ENCODE results near the gene CELF1. TPM values are rescaled to one million over a fixed set of nuclear protein-coding genes. Genes with fewer than 3 reads are reported as not detected.

CELF1 gene
- total and polyA plus RNA-seq, 2 of the 13 experiments (the other 11 are each of a cell fraction or from before 2014, with no cell fraction given): 69.0 to 80.1 TPM

GRCh38 chr11:47560426-47560825 lies 7.5 kb upstream of the CELF1 start:
- WGBS (ENCODE audit: low lambda C conversion rate): 93% methylated on average over 2 of the region's 2 CpGs
- Histone ChIP-seq H3K4me2 (ENCODE audit: low read depth, low read length) (no peak overlapping the region), H2AFZ (ENCODE audit: low read length) (no peak overlapping the region), H3K27me3 (ENCODE audit: control insufficient read depth in 1 of 2, insufficient read depth in 2 of 2, low read length in 2 of 2) (no peaks in the 10 kb centered on the region), H3K9ac (ENCODE audit: insufficient read depth, low read depth, low read length) (no peak overlapping the region), H4K20me1 (ENCODE audit: insufficient read depth, low read length) (no peaks in the 10 kb centered on the region), H3K36me3 (replicated peaks in 1 of 2; ENCODE audit: control insufficient read depth in 1 of 2, insufficient read depth in 2 of 2, low read length in 2 of 2) (no peaks in the 10 kb centered on the region), H3K79me2 (ENCODE audit: insufficient read depth, low read length) (no peaks in the 10 kb centered on the region), H3K4me3 (replicated peaks in 1 of 3; ENCODE audit: insufficient read depth in 1 of 3, low read depth in 2 of 3, low read length in 3 of 3) (no peak overlapping the region), H3K4me1 (ENCODE audit: insufficient read depth, low read length) (peaks cover 21% of the 10 kb centered on the region), H3K27ac (ENCODE audit: extremely low read length, insufficient read depth, low read length) (no peak overlapping the region), H3K9me3 (ENCODE audit: low read length) (no peaks in the 10 kb centered on the region)
- FAIRE-seq (no peak), ATAC-seq (no peak), DNase-seq (ENCODE audit: low spot score) (no peak)
- in situ Hi-C loops (cut with HindIII; ENCODE audit: extremely low pct_ligation_motif_present, low pct_unique_long_range_greater_than_20kb): no loop called here
- TF ChIP-seq CEBPB (IDR thresholded peaks at IDR 0.05; ENCODE audit: borderline replicate concordance, low read depth, low read length): peak; percentile 30; the same call in 1 of the 2 replicates
- TF ChIP-seq ZNF33B (CRISPR knock-in tag; IDR thresholded peaks at IDR 0.05): no peak
- ChIA-PET CTCF (ENCODE audit: low intra/inter-chr PET ratio, low total read pairs) (no interaction called here), POLR2A (no interaction called here)
- intact Hi-C loops (cut with micrococcal nuclease; ENCODE audit: unreplicated experiment): no loop called here
- BruUV-seq (replicated peaks): no TSS peak

GRCh38 chr11:47558695-47559094 lies 5.8 kb upstream of the CELF1 start:
- ChIA-PET CTCF (ENCODE audit: low intra/inter-chr PET ratio, low total read pairs) (no interaction called here), POLR2A (no interaction called here)
- Histone ChIP-seq H3K4me2 (ENCODE audit: low read depth, low read length) (no peak overlapping the region), H3K79me2 (ENCODE audit: insufficient read depth, low read length) (no peaks in the 10 kb centered on the region), H2AFZ (ENCODE audit: low read length) (no peak overlapping the region), H3K4me1 (ENCODE audit: insufficient read depth, low read length) (peaks cover 9% of the 10 kb centered on the region), H3K9ac (ENCODE audit: insufficient read depth, low read depth, low read length) (no peak overlapping the region), H4K20me1 (ENCODE audit: insufficient read depth, low read length) (no peaks in the 10 kb centered on the region), H3K4me3 (replicated peaks in 1 of 3; ENCODE audit: insufficient read depth in 1 of 3, low read depth in 2 of 3, low read length in 3 of 3) (no peak overlapping the region), H3K36me3 (replicated peaks in 1 of 2; ENCODE audit: control insufficient read depth in 1 of 2, insufficient read depth in 2 of 2, low read length in 2 of 2) (no peaks in the 10 kb centered on the region), H3K27me3 (ENCODE audit: control insufficient read depth in 1 of 2, insufficient read depth in 2 of 2, low read length in 2 of 2) (no peaks in the 10 kb centered on the region), H3K27ac (ENCODE audit: extremely low read length, insufficient read depth, low read length) (no peak overlapping the region), H3K9me3 (ENCODE audit: low read length) (no peaks in the 10 kb centered on the region)
- 100% methylated on average over 1 of the region's 1 CpG for WGBS (ENCODE audit: low lambda C conversion rate)
- DNase-seq (ENCODE audit: low spot score): no peak
- FAIRE-seq: no peak
- intact Hi-C loops (cut with micrococcal nuclease; ENCODE audit: unreplicated experiment): no loop called here
- BruUV-seq (replicated peaks): no TSS peak
- ATAC-seq: no peak
- in situ Hi-C loops (cut with HindIII; ENCODE audit: extremely low pct_ligation_motif_present, low pct_unique_long_range_greater_than_20kb): no loop called here
- no peak for TF ChIP-seq ZBTB49 (CRISPR knock-in tag; IDR thresholded peaks at IDR 0.05; ENCODE audit: borderline replicate concordance)
- no peak for TF ChIP-seq FOXC1 (CRISPR knock-in tag; IDR thresholded peaks at IDR 0.05; ENCODE audit: borderline replicate concordance)
- TF ChIP-seq RERE (CRISPR knock-in tag; IDR thresholded peaks at IDR 0.05; ENCODE audit: low read depth): no peak
- no peak for TF ChIP-seq REST (IDR thresholded peaks at IDR 0.05; ENCODE audit: borderline replicate concordance in 1 of 2, low read depth in 1 of 2, low read length in 2 of 2)
